RWPE1 (cell line): Measurements from ENCODE around the gene APOL1.
"Not testable (repeated sequence)": the region's sequence is repeated elsewhere in the genome, so short reads cannot be mapped to it uniquely, and the experiment has no call there.

Source experiments
- CTCF ChIA-PET: fragments of 350-600 bp; sonication (Branson Sonifier 250); formaldehyde crosslinking; extraction: SDS; loops from one replicate; lab custom pipeline; 2021; lab: Yijun Ruan, JAX
- POLR2A ChIA-PET: fragments of 400-600 bp; formaldehyde crosslinking; extraction: SDS; loops from one replicate; lab custom pipeline; 2020; ENCODE audit warnings: antibody characterized with exemption; ENCODE audit not compliant: low non-redundant PET; lab: Yijun Ruan, JAX
- DNase-seq: peaks from one replicate; pipeline ENCODE4 v3.0.0; 2012; ENCODE audit warnings: low spot score
- H3K27ac ChIP-seq: fragments of 450-650 bp; 2 replicates; pipeline ENCODE4 v1.5.1; 2017
- TF ChIP-seq, protein P1 (sequence below): fragments of 450-650 bp; conservative IDR thresholded peaks from 2 replicates; pipeline ENCODE4 v1.5.1; 2017; ENCODE audit warnings: low read depth, mild to moderate bottlenecking

Gene APOL1

DNA sequence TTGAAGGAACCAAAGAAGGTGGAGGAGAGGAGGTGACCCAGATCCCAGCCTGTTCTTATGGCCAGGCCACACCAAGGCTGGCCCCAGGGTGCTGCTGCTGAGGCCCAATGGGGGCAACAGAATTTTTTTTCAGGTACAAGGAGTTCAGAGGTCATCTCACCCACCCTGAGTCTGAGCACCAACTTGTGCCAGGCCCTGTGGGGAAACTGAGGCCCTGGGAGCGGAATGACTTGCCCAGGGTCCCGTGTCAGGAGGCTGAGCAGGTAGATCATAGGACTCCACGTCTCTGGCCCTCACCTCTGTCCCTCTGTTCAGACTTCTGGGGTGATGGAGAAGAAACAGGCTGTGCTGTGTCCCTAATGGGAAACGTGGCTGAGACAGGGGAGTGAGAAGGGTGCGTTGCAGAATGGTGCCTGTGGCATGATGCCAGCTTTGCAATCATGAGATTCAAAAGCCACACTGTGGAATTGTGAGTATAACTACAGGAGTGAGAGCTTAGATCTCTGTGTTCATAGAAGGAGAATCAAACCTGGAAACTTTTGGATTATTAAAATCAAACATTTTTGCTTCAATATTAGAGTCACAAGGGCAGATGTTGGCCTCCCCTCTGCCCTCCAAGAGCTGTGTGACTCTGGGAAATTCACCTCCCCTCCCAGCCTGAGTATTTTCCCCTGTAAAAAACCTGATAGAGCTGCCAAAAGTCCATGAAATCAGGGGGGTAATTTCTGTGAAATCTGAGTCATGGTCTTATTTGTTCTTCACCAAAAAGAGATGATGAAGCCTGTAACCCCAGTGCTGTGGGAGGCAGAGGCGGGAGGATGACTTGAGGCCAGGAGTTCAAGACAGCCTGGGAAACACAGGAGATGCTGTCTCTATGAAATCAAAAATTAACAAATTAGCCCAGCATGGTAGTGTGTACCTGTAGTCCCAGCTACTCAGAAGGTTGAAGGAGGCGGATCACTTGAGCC, 874 bp downstream of the APOL1 start:
- no peak for DNase-seq
- POLR2A ChIA-PET = no interaction called here
- CTCF ChIA-PET = interaction anchor here (0.6 kb wide), 1 partner anchor 33 kb away, joined by 3 read pairs; no protein-coding TSS in a partner anchor
- H3K27ac ChIP-seq = peak overlapping the region; percentile 6; the same call in 1 of the 2 replicates
- TF ChIP-seq, protein P1, sequence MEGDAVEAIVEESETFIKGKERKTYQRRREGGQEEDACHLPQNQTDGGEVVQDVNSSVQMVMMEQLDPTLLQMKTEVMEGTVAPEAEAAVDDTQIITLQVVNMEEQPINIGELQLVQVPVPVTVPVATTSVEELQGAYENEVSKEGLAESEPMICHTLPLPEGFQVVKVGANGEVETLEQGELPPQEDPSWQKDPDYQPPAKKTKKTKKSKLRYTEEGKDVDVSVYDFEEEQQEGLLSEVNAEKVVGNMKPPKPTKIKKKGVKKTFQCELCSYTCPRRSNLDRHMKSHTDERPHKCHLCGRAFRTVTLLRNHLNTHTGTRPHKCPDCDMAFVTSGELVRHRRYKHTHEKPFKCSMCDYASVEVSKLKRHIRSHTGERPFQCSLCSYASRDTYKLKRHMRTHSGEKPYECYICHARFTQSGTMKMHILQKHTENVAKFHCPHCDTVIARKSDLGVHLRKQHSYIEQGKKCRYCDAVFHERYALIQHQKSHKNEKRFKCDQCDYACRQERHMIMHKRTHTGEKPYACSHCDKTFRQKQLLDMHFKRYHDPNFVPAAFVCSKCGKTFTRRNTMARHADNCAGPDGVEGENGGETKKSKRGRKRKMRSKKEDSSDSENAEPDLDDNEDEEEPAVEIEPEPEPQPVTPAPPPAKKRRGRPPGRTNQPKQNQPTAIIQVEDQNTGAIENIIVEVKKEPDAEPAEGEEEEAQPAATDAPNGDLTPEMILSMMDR = no peak

DNA sequence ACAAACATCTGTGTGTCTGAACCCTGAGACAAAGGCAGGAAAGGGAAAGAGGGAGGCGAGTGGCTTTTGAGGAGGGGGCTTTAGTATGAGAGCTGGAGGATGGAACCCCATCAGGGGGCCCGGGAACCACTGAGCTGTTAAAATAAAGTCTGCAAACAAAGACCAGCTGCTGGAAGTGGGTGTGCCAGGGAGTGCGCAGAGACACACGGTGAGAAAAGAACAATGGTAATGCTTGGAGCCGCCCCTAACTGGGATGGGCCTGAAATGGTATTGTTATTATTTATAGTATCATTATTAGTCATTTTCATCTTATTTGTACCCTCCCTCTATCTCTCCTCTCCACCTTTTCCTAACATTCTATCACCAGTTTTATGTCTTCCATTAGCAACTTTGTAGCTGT, 2.6 kb downstream of the APOL1 start:
- POLR2A ChIA-PET, CTCF ChIA-PET, H3K27ac ChIP-seq: not testable (repeated sequence)

DNA sequence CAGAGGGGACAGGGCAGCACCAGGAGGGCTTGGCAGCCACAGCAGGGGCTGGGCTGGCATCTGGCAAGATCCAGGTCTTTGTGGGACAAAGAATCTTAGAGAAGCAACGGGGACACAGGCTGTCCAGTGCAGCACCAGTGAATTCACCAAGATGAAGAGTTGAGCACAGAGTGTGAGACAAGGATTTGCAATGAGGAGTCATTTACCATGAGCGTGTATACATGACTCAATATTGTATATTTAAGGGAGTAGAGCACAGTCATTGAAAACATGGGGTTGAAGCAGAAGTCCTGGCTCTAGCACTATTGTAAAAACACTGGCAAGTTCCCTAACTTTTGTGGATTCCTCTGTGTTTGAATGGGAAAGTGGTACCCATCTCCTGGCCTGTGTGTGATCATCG, 3.5 kb downstream of the APOL1 start:
- no peak overlapping the region for H3K27ac ChIP-seq
- CTCF ChIA-PET = no interaction called here
- POLR2A ChIA-PET = no interaction called here
- TF ChIP-seq, protein P1 = no peak
- no peak for DNase-seq

More for the DNA sequence above, 2.6 kb downstream of the APOL1 start:
- DNase-seq = not testable (repeated sequence)

DNA sequence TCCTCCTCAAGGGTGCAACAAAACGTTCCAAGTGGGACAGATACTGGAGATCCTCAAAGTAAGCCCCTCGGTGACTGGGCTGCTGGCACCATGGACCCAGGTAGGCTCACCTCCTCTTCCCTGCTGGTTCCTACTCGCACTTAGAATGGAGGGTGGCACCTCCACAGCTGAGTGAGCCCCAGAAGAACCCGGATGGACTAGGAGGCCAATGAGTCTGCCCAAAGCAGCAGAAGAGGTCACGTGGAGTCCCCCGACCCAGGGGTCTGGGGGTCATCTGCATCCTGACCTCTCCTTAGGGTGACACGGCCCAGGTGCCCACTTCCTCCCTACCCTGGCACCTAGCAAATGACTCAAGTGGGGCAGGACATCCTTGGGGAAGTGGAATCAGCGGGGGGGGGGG, 4.4 kb downstream of the APOL1 start:
- TF ChIP-seq, protein P1 = no peak
- no peak overlapping the region for H3K27ac ChIP-seq
- DNase-seq = no peak
- POLR2A ChIA-PET = no interaction called here
- CTCF ChIA-PET = no interaction called here

DNA sequence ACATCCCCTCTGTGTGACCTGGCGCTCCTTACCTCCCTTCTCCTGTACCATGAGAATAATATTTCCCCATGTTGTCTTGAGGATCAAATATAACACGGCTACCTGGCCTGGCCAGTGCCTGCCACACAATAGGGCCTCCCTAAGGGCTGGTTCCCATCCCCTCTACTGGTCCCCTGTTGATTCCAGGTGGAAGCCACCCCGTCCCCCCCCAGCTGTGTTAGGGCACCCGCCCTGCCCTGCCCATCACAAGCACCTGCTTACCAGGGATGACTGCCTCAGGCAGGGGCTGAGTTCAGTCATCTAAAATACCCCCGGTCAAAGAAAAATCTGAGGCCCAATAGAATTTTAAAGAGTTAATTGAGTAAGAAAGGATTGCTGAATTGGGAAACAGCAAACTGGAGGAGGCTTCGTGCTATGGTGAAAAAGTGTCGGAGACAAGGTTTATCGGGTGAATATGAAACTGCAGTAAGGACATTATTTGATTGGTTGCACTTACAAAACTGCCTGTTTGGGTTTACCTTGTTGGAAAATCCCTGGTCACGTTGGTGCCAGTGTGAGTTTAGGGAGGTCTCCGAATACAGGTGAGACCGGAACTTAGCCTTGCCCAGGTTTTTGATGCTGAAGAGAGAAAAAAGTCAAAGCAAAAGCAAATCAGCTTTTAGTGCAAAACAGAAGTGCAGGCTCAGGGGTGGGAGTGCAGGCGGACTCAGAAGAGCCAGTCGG, 5.2 kb downstream of the APOL1 start:
- TF ChIP-seq, protein P1 = no peak
- no peak overlapping the region for H3K27ac ChIP-seq
- no peak for DNase-seq
- ChIA-PET POLR2A (no interaction called here), CTCF (no interaction called here)

DNA sequence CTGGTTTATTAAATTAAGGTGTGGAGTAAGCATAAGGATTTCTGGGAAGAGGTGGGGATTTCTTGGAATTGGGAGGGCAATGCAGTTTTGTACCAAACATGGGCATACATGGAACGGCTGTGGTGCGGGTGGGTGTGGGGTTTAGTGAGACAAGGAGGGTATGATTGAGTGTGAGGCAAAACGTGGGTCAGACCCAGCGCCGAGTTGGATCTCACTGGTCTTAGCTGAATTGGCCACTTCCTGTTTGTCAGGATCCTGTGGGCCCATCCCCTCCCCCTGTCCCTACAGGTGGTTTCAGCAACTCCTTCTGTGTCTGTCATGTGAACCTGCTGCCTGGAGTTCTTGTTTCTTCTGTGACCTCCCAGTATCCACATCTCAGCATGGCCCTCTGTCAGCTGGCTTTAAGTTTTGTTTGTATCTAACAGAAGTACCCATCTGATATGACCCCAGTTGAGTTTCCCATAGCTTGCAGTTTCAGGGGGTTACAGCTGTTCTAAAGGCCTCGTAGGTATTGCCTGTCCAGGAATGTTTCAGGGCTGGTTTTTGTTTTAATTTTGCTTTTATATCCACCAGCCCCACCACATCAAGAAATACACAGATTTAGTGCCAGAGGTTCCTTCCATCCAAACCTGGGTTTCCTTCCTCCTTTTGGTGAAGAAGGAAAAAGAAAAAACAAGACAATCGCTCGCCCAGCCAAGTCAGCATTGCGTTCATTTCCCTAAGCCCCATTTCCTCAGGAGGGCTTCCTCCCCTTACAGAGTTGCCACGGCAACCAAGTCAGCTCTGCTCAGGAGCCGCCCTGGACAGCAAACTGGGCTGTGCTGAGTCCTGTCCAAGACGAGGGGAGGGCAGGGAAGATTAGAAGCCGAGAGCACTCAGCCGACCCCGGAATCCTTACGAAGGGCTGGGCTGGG, 6.0 kb downstream of the APOL1 start:
- TF ChIP-seq, protein P1 = no peak
- H3K27ac ChIP-seq = no peak overlapping the region
- CTCF ChIA-PET = no interaction called here
- POLR2A ChIA-PET = no interaction called here
- no peak for DNase-seq
